Esophagus muscularis mucosa (tissue), 4 donors: ENCODE measurements around the gene NEDD8. TPM values are rescaled to one million over a fixed set of nuclear protein-coding genes. Genes with fewer than 3 reads are reported as not detected.

Experiments
- DNase-seq: peaks from one replicate; pipeline ENCODE4 v3.0.0-alpha.2; 2017; ENCODE audit errors: extremely low spot score
- H3K27ac ChIP-seq, 4 donors: fragments of 200-600 bp; sonication (generic); replicated peaks in 1 of 4; 1 replicate in 3 of 4; 2 replicates in 1 of 4; pipeline ENCODE4 v1.5.1; 2016 to 2019; ENCODE audit warnings: mild to moderate bottlenecking in 1 of 4
- H3K27me3 ChIP-seq, 4 donors: fragments of 200-600 bp; sonication (generic); one replicate each; pipeline versions ENCODE4 v1.5.1 to v1.6.0; 2016 to 2019
- H3K36me3 ChIP-seq, 4 donors: fragments of 200-600 bp; sonication (generic); one replicate each; pipeline ENCODE4 v1.5.1; 2016 to 2019
- H3K4me1 ChIP-seq, 4 donors: fragments of 200-600 bp; sonication (generic); one replicate each; pipeline ENCODE4 v1.5.1; 2016 to 2019
- H3K4me3 ChIP-seq, 4 donors: fragments of 200-600 bp; sonication (generic); 1 replicate in 2 of 4; 2 replicates in 2 of 4; pipeline ENCODE4 v1.5.1; 2016 to 2019; ENCODE audit warnings: mild to moderate bottlenecking in 4 of 4, moderate library complexity in 1 of 4
- H3K9me3 ChIP-seq, 4 donors: fragments of 200-600 bp; sonication (generic); 1 replicate in 3 of 4; 2 replicates in 1 of 4; pipeline ENCODE4 v1.5.1; 2016 to 2019
- CTCF ChIP-seq, 3 experiments: fragments of 200-600 bp in 2 of 3; fragments of 450-650 bp in 1 of 3; sonication (generic) in 2 of 3; IDR thresholded peaks; one replicate each; pipeline ENCODE4 v1.5.1; 2017 to 2019; ENCODE audit warnings: antibody characterized with exemption in 3 of 3, mild to moderate bottlenecking in 2 of 3, moderate library complexity in 1 of 3
- EP300 ChIP-seq: sonication (generic); formaldehyde crosslinking; IDR thresholded peaks from one replicate; pipeline ENCODE4 v1.6.1; 2017; ENCODE audit warnings: antibody characterized with exemption
- POLR2A ChIP-seq: fragments of 450-650 bp; IDR thresholded peaks from one replicate; pipeline ENCODE4 v1.6.1; 2017; ENCODE audit warnings: antibody characterized with exemption, moderate library complexity, mild to moderate bottlenecking, low read depth
- POLR2AphosphoS5 ChIP-seq, 2 donors: sonication (generic); formaldehyde crosslinking; IDR thresholded peaks; one replicate each; pipeline ENCODE4 v1.6.1; 2017; ENCODE audit warnings: antibody characterized with exemption in 2 of 2
- WGBS: methylation state at CpG from one replicate; pipeline ENCODE4 v1.1.5; 2018; 5-methylcytosine and 5-hydroxymethylcytosine counted together
- intact Hi-C: fragments of 100-400 bp; cut with DNase I; formaldehyde crosslinking; loops from one replicate; pipeline ENCODE4 v1.15.1; 2023
- total RNA-seq, 4 donors: library from RNA; depleted of rRNA; stranded (reverse); fragments of >200 nt; gene quantifications; one replicate each; pipeline versions ENCODE4 v1.1.0 to v1.2.1, GENCODE V29; 2016

The NEDD8 gene
- total RNA-seq, 4 donors from 2014 or later: 117 to 152 (median 131) TPM

DNA sequence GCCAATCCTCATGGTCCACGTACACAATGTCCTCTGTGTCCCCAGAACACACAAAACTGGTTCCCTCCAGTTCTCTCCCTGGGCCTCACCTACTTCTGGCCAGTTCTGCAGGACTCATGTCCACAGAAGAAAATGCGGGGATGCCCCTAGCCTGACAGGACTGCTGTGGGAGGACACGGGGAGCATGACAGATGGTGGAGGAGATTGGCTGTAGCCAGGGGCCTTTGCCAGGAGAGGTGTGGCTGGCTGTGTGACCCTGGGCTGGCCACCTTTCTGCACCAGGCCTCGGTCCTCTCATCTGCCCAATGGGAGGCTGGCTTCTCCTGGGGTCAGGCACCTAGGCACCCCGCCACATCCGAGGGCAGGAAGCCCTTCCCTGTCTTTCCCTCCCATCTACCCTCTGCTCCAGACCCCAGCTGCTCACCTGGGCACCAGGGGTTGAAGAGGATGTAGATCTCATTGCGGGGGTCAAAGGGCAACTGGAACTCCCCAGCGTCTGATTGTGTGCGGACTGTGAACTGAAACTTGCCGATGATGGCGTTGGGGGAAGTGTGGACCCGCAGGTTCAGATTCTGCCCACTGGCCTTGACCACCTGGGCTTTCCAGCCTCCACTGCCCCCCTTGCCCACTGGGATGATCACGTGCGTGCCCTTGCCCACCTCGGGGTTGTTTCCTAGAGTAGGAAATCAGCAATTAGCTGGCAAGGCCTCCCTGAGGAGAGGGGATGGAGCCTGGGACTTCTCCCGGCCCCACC is 28.0 kb upstream of the NEDD8 start:
- intact Hi-C loops: no loop called here
- no peaks in the 10 kb centered on the region for H3K9me3 ChIP-seq
- no peak overlapping the region for H3K4me3 ChIP-seq
- no peak for DNase-seq
- TF ChIP-seq CTCF (IDR thresholded peaks at IDR 0.05) (no peak), POLR2A (no peak), POLR2AphosphoS5 (IDR thresholded peaks at IDR 0.05) (no peak), EP300 (no peak)
- 90% methylated on average over 15 of the region's 16 CpGs for WGBS
- H3K27me3 ChIP-seq: no peaks in the 10 kb centered on the region
- H3K36me3 ChIP-seq: peaks cover 0 to 20% (median 5%) of the 10 kb centered on the region in 4 donors
- peaks cover 0 to 9% (median 2%) of the 10 kb centered on the region in 4 donors for H3K4me1 ChIP-seq
- H3K27ac ChIP-seq: no peak overlapping the region

GRCh38 chr14:24259282-24260025 is 27.3 kb upstream of the NEDD8 start:
- H3K27ac ChIP-seq: no peak overlapping the region

GRCh38 chr14:24258548-24259265 is 26.5 kb upstream of the NEDD8 start:
- no peak for TF ChIP-seq POLR2AphosphoS5 (IDR thresholded peaks at IDR 0.05)
- TF ChIP-seq POLR2A: no peak
- TF ChIP-seq CTCF (IDR thresholded peaks at IDR 0.05): no peak
- TF ChIP-seq EP300: no peak
- peaks cover 0 to 9% (median 2%) of the 10 kb centered on the region in 4 donors for H3K4me1 ChIP-seq
- DNase-seq: no peak
- intact Hi-C loops: no loop called here
- WGBS: 90% methylated on average over 15 of the region's 18 CpGs
- peaks cover 0 to 18% (median 0%) of the 10 kb centered on the region in 4 donors for H3K36me3 ChIP-seq
- no peaks in the 10 kb centered on the region for H3K27me3 ChIP-seq
- no peak overlapping the region for H3K4me3 ChIP-seq
- H3K27ac ChIP-seq: no peak overlapping the region
- H3K9me3 ChIP-seq: no peaks in the 10 kb centered on the region

More at GRCh38 chr14:24259282-24260025, 27.3 kb upstream of the NEDD8 start:
- H3K36me3 ChIP-seq: peaks cover 0 to 20% (median 2%) of the 10 kb centered on the region in 4 donors
- intact Hi-C loops: no loop called here
- no peaks in the 10 kb centered on the region for H3K9me3 ChIP-seq
- no peak for TF ChIP-seq POLR2AphosphoS5 (IDR thresholded peaks at IDR 0.05)
- no peak for TF ChIP-seq POLR2A
- TF ChIP-seq EP300: no peak
- no peak for TF ChIP-seq CTCF (IDR thresholded peaks at IDR 0.05)
- H3K4me1 ChIP-seq: peaks cover 0 to 9% (median 2%) of the 10 kb centered on the region in 4 donors
- no peak overlapping the region for H3K4me3 ChIP-seq
- WGBS: 72% methylated on average over 16 of the region's 16 CpGs
- H3K27me3 ChIP-seq: no peaks in the 10 kb centered on the region
- no peak for DNase-seq

DNA sequence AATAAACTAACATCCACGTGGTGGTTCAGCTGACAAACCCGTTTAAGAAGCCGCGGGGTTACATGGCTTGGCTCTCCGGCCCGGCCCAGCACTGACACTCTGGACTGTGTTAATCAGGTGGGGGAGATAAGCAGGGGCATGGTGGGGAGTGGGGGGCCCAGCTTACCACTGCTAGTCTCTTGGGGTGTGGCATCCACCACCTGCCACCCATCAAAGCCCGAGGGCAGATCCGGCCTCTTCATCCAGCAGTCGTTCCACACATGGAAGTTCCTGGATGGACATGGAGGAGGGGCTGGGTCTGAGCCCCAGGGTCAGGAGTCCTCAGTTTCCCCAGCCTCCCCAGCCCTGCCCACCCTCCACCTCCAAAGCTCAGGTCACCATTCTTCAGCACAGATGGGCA is 26.0 kb upstream of the NEDD8 start:
- H3K4me3 ChIP-seq: no peak overlapping the region
- H3K9me3 ChIP-seq: no peaks in the 10 kb centered on the region
- H3K27me3 ChIP-seq: no peaks in the 10 kb centered on the region
- peaks cover 0 to 21% (median 0%) of the 10 kb centered on the region in 4 donors for H3K36me3 ChIP-seq
- H3K27ac ChIP-seq: no peak overlapping the region
- no peak for DNase-seq
- WGBS: 85% methylated on average over 9 of the region's 9 CpGs
- TF ChIP-seq CTCF (IDR thresholded peaks at IDR 0.05) (no peak), POLR2AphosphoS5 (IDR thresholded peaks at IDR 0.05) (no peak), POLR2A (no peak), EP300 (no peak)
- intact Hi-C loops: no loop called here
- peaks cover 0 to 9% (median 2%) of the 10 kb centered on the region in 4 donors for H3K4me1 ChIP-seq
